PC-9 (cell line): ENCODE measurements around the gene EPX. TPM values are rescaled to one million over a fixed set of nuclear protein-coding genes. Genes with fewer than 3 reads are reported as not detected.

ENCODE experiments used
- BruUV-seq: library from RNA; stranded (reverse); fragments of 400-500 nt; replicated peaks from 2 replicates; lab custom pipeline; 2021; lab: Mats Ljungman, UMichigan
- CTCF ChIA-PET: fragments of 300-600 bp; sonication (Branson Sonifier 250); formaldehyde crosslinking; loops from one replicate; lab custom pipeline; 2022; ENCODE audit warnings: antibody characterized with exemption; lab: Charles Lee
- POLR2A ChIA-PET: fragments of 300-600 bp; sonication (Branson Sonifier 250); formaldehyde crosslinking; loops from one replicate; lab custom pipeline; 2022; ENCODE audit warnings: antibody characterized with exemption; ENCODE audit not compliant: unreplicated experiment; lab: Charles Lee
- DNase-seq, 2 experiments: peaks; one replicate each; pipeline versions ENCODE4 v3.0.0 to v3.0.0-alpha.2; 2015 to 2022; ENCODE audit warnings: mixed read lengths in 1 of 2
- H2AFZ ChIP-seq: fragments of 200-600 bp; sonication (generic); 2 replicates; pipeline ENCODE4 v1.8.1; 2017; ENCODE audit warnings: antibody characterized with exemption
- H3F3A ChIP-seq: fragments of 200-600 bp; sonication (generic); 2 replicates; pipeline ENCODE4 v1.8.1; 2017; ENCODE audit warnings: antibody characterized with exemption, mild to moderate bottlenecking, low read depth; ENCODE audit not compliant: insufficient read depth
- H3K27ac ChIP-seq: fragments of 200-600 bp; sonication (generic); 2 replicates; pipeline ENCODE4 v1.6.1; 2016; ENCODE audit warnings: mixed run types
- H3K27me3 ChIP-seq: fragments of 200-600 bp; sonication (generic); 2 replicates; pipeline ENCODE4 v1.6.1; 2016; ENCODE audit warnings: low read depth, mixed run types; ENCODE audit not compliant: insufficient read depth
- H3K36me3 ChIP-seq: fragments of 200-600 bp; sonication (generic); 2 replicates; pipeline ENCODE4 v1.6.1; 2016; ENCODE audit warnings: low read depth, mixed run types
- H3K4me1 ChIP-seq: fragments of 200-600 bp; sonication (generic); replicated peaks from 2 replicates; pipeline ENCODE4 v1.6.1; 2016; ENCODE audit warnings: mixed run types; ENCODE audit not compliant: insufficient read depth
- H3K4me2 ChIP-seq: fragments of 200-600 bp; sonication (generic); 2 replicates; pipeline ENCODE4 v1.6.1; 2017; ENCODE audit warnings: mixed run types
- H3K4me3 ChIP-seq: fragments of 200-600 bp; sonication (generic); 2 replicates; pipeline ENCODE4 v1.6.1; 2016; ENCODE audit warnings: mixed run types
- H3K79me2 ChIP-seq: fragments of 200-600 bp; sonication (generic); 2 replicates; pipeline ENCODE4 v1.6.1; 2017; ENCODE audit warnings: low read depth, mixed run types
- H3K9me2 ChIP-seq: fragments of 200-600 bp; sonication (generic); 2 replicates; pipeline ENCODE4 v1.8.1; 2017; ENCODE audit warnings: mild to moderate bottlenecking; ENCODE audit not compliant: insufficient read depth
- H3K9me3 ChIP-seq: fragments of 200-600 bp; sonication (generic); 2 replicates; pipeline ENCODE4 v1.8.1; 2016; ENCODE audit warnings: low read depth; ENCODE audit not compliant: insufficient read depth
- H4K20me1 ChIP-seq: fragments of 200-600 bp; sonication (generic); 2 replicates; pipeline ENCODE4 v1.8.1; 2017; ENCODE audit not compliant: insufficient read depth
- EZH2 ChIP-seq: fragments of 200-600 bp; sonication (generic); IDR thresholded peaks from 2 replicates; pipeline ENCODE4 v1.8.0; 2017; ENCODE audit warnings: antibody characterized with exemption, low read depth
- intact Hi-C: fragments of 100-400 bp; cut with micrococcal nuclease; formaldehyde crosslinking; loops from one replicate; pipeline ENCODE4 v1.10.0; 2022; ENCODE audit not compliant: unreplicated experiment
- total RNA-seq: library from RNA; stranded (reverse); gene quantifications from 2 replicates; pipeline ENCODE4 v1.2.3, GENCODE V29; 2021
- TF ChIP-seq, protein P1 (sequence below): fragments of 200-600 bp; sonication (generic); conservative IDR thresholded peaks from 2 replicates; pipeline ENCODE4 v1.6.1; 2017; ENCODE audit warnings: mixed run types, antibody characterized with exemption, mild to moderate bottlenecking, moderate library complexity

EPX gene
- total RNA-seq, 1 experiment from 2014 or later = not detected

DNA sequence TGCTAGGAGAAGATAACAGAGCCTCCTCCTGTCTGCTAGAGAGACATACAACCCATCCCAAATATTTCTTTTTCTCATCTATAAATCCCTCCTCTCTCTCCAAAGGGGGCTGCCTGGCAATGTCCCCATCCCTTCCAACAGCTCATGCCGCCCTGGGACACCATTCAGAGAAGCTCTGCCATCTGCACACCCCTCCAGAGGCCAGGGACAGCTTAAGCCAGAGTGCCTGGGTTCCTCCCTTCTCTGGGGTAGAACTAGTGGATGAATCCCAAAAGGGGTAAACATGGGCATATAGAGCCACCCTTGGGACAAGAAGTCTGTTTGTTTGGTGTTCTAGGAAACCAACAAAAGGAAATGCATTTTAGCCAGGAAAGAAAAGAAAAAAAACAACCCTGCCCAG lies 43.3 kb downstream of the EPX start:
- Histone ChIP-seq H3K4me1 (no peaks in the 10 kb centered on the region), H3K36me3 (no peaks in the 10 kb centered on the region), H3F3A (no peaks in the 10 kb centered on the region), H3K79me2 (no peaks in the 10 kb centered on the region), H4K20me1 (no peaks in the 10 kb centered on the region), H3K27ac (no peak overlapping the region), H3K27me3 (peaks cover 91% of the 10 kb centered on the region), H3K9me2 (0 out of 2 replicates have a peak, but pooled peaks cover 6% of the 10 kb centered on the region), H3K9me3 (no peaks in the 10 kb centered on the region), H3K4me2 (no peak overlapping the region), H2AFZ (no peak overlapping the region), H3K4me3 (no peak overlapping the region)
- BruUV-seq = no TSS peak
- POLR2A ChIA-PET = no interaction called here
- CTCF ChIA-PET = interaction anchor here (0.7 kb wide), 1 partner anchor 582 kb away, joined by 5 read pairs; no protein-coding TSS in a partner anchor
- intact Hi-C loops = loop anchor here (5.0 kb wide), 1 partner anchor 521 kb away; the partner anchor contains the start of gene PPM1E
- DNase-seq = no peak
- TF ChIP-seq EZH2 = no peak
- TF ChIP-seq, protein P1, sequence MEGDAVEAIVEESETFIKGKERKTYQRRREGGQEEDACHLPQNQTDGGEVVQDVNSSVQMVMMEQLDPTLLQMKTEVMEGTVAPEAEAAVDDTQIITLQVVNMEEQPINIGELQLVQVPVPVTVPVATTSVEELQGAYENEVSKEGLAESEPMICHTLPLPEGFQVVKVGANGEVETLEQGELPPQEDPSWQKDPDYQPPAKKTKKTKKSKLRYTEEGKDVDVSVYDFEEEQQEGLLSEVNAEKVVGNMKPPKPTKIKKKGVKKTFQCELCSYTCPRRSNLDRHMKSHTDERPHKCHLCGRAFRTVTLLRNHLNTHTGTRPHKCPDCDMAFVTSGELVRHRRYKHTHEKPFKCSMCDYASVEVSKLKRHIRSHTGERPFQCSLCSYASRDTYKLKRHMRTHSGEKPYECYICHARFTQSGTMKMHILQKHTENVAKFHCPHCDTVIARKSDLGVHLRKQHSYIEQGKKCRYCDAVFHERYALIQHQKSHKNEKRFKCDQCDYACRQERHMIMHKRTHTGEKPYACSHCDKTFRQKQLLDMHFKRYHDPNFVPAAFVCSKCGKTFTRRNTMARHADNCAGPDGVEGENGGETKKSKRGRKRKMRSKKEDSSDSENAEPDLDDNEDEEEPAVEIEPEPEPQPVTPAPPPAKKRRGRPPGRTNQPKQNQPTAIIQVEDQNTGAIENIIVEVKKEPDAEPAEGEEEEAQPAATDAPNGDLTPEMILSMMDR = no peak

DNA sequence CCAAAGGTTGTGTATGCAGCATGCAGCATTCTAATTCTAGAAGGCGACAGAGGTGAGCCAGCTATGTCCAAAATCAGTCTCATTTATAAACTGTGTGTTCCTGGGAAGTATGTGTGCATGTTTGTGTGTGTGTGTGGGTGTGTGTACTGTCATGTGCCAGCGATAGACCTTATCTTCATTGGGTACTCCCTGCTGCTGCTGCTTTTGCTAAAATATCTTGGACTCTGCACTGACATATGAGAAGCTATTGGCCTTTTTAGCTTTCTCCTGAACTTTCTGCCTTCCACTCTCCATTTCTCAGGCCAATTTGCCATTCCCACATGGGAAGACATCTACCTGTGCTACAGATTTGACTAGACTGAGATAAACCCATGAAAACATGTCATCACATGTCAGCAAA lies 43.9 kb downstream of the EPX start:
- Histone ChIP-seq H3K27ac (no peak overlapping the region), H3K4me2 (no peak overlapping the region), H2AFZ (no peak overlapping the region), H4K20me1 (no peaks in the 10 kb centered on the region), H3F3A (no peaks in the 10 kb centered on the region), H3K79me2 (no peaks in the 10 kb centered on the region), H3K4me1 (no peaks in the 10 kb centered on the region), H3K27me3 (peaks cover 92% of the 10 kb centered on the region), H3K9me2 (0 out of 2 replicates have a peak, but pooled peaks cover 6% of the 10 kb centered on the region), H3K36me3 (no peaks in the 10 kb centered on the region), H3K9me3 (no peaks in the 10 kb centered on the region), H3K4me3 (no peak overlapping the region)
- BruUV-seq = no TSS peak
- no peak for TF ChIP-seq EZH2
- TF ChIP-seq, protein P1 = no peak
- ChIA-PET POLR2A (interaction anchor here (0.6 kb wide), 1 partner anchor 31 kb away, joined by 5 read pairs; no protein-coding TSS in a partner anchor), CTCF (no interaction called here)
- no peak for DNase-seq
- intact Hi-C loops = loop anchor here (5.0 kb wide), 1 partner anchor 521 kb away; the partner anchor contains the start of gene PPM1E

GRCh38 chr17:58238147-58238634 lies 45.7 kb downstream of the EPX start, which contains the start of gene LPO:
TSS of gene LPO (plus strand) at chr17:58238584. CDS start at chr17:58242980, 4,396 bp downstream.
- Histone ChIP-seq H3K4me1 (no peaks in the 10 kb centered on the region), H3K36me3 (no peaks in the 10 kb centered on the region), H3K27ac (no peak within 1 kb of the TSS), H3K9me3 (no peaks in the 10 kb centered on the region), H3K79me2 (no peaks in the 10 kb centered on the region), H3K4me2 (0 out of 2 replicates have a peak within 1 kb of the TSS, but pooled peaks have one; percentile 3), H4K20me1 (no peaks in the 10 kb centered on the region), H3K4me3 (no peak within 1 kb of the TSS), H3K27me3 (peaks cover 93% of the 10 kb centered on the region), H3K9me2 (0 out of 2 replicates have a peak, but pooled peaks cover 6% of the 10 kb centered on the region), H3F3A (no peaks in the 10 kb centered on the region), H2AFZ (no peak within 1 kb of the TSS)
- no peak for DNase-seq
- intact Hi-C loops = loop anchor here (5.0 kb wide), 1 partner anchor 519 kb away; the partner anchor contains the start of gene PPM1E
- POLR2A ChIA-PET = interaction anchor here (0.6 kb wide), 1 partner anchor 27 kb away, joined by 3 read pairs; no protein-coding TSS in a partner anchor
- CTCF ChIA-PET = interaction anchor here (0.6 to 0.8 kb wide), 2 partner anchors 8 to 252 kb away, joined by 3 to 5 read pairs; no protein-coding TSS in a partner anchor
- BruUV-seq = no TSS peak
- TF ChIP-seq, protein P1 = no peak
- no peak for TF ChIP-seq EZH2
